Measurements from ENCODE around the gene PLEKHJ1. TPM values are rescaled to one million over a fixed set of nuclear protein-coding genes. Genes with fewer than 3 reads are reported as not detected.

Gene PLEKHJ1
- total RNA-seq, 1 donor from 2014 or later, result 69.8 TPM

DNA sequence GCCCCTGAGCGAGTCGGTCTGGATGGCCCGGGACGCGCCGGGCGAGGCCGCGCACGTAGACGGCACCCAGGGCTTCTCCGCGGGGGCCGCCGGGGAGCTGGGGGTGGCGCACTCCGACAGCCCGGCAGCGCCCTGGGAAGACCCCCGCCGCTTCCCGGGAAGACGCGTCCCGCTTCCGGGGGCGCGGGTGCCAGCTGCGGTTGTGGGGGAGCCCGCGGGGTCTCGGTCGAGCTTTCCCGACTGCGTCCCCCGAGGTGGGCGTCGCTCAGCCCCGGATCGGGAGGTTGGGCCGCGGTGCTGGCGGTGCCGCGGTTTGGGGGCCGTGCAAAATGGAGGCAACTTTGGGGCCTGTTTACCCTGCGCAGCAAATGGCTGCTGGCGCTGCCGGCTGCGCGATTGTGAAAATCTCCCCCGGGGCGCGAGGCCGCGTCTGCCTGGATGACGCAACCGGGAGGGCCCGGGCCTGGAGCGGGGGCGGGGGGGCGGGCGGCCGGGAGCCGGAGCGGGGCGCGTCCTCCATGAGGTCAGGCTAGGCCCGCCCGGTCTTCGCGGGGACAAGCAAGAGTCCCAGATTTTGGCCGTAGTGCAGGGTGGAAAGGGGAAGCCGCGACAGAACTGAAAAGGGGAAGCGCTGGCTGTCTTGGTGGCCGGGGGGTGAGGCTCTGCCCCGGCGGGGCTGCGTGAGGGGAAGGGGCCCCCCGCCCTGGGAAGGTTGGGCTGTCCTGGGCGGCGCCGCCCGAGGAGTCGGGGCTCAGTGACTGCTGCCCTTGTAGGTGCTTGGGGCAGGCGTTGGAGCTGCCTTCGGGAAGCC, 34.5 kb upstream of the PLEKHJ1 start:
- no peak for DNase-seq (ENCODE audit: extremely low read depth, low read depth, low spot score)

DNA sequence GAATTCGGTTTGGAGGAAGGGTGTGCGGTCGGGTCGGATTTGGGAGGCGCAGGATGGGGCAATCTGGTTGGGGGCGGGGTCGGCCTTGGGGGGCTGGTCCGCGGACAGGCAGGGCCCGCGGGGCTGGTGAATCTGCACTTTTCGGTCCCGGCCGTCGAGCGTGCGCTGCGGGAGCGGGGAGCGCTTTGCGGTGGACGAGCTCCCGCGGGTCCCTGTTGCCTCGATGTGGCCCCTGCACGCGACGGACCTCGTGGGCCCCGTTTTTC, 34.0 kb upstream of the PLEKHJ1 start:
- no peak for DNase-seq (ENCODE audit: extremely low read depth, low read depth, low spot score)

DNA sequence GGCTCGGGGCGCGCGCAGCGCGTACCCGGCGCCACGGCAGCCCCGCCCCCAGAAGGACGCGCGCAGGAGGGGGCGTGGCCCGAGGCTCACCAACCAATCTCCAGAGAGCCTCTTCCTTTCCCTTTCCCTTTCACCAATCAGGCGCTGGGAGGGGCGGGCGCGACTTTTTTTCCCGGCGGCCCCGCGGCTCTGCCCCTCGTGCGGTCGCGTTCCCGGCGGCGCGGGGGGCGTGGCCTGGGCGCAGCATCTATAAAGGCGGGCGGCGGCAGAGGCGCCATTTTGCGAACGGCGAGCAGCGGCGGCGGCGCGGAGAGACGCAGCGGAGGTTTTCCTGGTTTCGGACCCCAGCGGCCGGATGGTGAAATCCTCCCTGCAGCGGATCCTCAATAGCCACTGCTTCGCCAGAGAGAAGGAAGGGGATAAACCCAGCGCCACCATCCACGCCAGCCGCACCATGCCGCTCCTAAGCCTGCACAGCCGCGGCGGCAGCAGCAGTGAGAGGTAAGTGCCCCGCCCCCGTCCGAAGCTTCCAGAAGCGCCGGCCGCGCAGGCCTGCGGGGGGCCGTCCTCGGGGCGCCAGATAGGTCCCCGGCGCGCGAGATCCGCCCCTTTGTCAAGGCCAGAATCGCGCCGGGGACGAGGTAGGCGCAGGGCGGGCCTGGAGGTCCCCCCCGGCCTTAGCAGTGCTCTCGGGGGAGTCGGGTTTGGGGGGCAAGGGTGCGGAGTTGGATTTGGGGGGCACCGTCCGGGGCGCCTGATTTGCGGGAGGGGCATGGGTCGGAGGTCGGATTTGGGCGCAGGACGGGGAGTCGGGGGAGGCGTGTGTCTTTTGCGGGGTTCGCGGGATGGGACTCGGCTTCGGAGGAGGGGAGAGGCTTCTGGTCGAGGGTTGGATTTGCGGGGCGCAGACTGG, 33.4 kb upstream of the PLEKHJ1 start:
- peak; percentile 67 for DNase-seq (ENCODE audit: extremely low read depth, low read depth, low spot score)

DNA sequence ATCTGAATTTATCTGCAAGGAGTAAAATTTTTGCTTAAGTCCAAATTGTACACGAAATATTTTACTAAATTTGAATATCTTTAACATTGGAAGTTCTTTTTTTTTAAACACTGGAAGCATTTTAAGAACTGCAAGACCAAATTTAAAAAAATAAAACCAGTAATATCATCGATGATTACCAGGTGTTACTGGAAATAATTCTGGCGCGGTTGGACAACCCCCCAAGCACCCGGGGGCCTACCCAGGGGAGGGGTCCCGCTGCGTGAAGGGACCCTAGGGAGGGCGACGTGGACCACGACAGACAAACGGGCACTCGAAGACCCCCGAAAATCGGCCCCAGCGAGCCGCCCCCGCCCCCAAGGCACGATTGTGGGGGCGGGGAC, 32.7 kb upstream of the PLEKHJ1 start:
- DNase-seq (ENCODE audit: extremely low read depth, low read depth, low spot score), result no peak

DNA sequence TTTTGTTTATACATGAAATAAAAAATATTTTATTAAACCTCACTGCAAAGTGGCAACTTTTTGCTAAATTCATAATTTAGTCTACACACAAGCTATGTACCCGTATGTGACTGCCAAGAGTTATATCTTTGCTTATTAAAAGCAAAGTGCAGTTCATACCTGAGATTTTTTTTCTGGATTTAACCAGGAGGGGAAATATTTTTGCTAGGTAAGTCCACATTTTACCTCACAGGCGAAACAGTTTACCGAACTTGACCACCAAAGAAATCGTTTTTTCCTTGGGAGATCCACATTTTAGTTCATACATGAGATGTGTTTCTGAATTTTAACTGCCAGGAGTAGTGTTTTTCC, 32.3 kb upstream of the PLEKHJ1 start:
- DNase-seq (ENCODE audit: extremely low read depth, low read depth, low spot score), result no peak

DNA sequence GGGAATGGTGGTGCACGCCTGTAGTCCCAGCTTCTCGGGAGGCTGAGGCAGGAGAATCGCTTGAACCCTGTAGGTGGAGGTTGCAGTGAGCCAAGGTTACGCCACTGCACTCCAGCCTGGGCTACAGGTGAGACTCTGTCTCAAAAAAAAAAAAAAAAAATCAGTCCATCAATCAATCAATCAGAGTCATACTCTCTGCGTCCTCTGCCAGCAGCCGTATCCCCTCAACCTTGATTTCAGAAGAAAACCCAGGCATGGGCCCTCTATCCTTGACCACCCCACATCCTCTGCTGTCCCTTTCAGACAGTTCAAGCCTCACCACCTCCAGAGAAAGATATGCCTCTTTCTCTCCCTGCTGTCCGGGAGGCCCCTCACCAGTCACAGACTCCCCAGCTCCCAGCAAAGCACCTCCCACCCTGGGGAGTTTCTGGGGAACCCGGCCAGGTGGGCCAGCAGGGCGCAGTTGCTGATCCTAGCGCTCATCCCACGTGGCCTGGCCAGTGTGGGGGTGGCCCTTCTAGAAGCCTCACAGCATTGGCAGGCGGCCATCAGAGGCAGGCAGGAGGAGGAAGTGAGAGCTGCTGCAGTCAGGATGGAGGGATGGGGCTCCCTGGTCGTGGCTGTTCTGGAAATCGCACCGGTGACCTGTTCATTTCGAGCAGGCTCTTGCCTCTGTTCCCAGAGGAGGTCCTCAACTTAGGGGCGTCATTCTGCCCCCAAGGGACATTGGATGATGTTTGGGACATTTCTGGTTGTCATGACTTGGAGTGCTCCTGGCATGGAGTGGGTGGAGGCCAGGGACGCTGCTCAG, 30.3 kb upstream of the PLEKHJ1 start:
- DNase-seq (ENCODE audit: extremely low read depth, low read depth, low spot score), result no peak

DNA sequence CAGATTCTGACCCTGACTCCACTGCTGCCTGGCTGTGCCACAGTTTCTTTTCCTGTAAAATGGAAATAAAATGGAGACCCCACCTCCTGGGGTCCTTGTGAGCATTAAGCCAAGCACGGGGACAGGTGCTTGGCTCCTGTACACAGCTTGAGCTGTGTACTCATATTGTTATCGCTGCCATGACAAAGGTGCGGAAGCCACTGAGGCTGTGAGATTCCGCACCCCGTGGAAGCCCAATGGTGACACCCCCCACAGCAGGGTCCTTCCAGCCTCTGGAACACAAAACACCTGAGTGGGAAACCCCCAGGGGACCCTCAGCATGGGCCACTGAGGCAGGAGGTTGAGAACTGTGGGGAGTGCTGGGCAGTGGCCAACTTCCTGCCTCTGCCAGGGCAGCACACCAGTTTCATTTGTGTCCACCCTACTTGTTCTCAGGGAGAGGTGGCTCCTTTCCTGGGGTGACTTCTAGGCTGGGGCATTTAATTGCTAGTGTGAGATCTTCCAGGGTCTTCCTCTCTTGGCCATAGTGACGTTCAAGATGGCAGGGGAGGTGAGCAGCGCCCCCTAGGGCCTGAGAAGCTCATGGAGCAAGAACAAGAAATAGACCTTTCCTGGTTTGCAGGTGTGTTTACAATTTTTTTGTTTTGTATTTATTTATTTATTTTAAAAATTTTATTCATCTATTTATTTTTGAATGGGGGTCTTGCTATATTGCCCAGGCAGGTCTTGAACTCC, 25.5 kb upstream of the PLEKHJ1 start:
- no peak for DNase-seq (ENCODE audit: extremely low read depth, low read depth, low spot score)

DNA sequence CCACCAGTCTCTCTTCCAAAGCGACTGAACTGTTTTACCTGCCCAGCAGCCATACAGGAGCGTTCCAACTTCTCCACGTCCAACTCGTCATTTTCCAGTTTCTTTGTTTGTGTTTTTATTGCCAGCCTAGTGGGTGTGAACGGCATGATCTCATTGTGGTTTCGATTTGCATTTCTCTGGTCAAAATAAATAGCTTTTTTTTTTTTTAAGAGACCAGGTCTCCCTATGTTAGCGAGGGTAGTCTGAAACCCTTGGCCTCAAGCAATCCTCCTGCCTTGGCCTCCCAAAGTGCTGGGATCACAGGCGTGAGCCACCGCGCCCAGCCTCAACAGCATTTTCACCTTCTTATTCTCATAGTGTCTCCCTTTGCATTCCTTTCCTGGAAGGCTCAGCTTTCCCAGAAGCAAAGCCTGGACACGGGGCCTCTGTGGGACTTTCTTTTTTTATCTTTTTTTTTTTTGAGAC, 24.2 kb upstream of the PLEKHJ1 start:
- DNase-seq (ENCODE audit: extremely low read depth, low read depth, low spot score), result no peak

DNA sequence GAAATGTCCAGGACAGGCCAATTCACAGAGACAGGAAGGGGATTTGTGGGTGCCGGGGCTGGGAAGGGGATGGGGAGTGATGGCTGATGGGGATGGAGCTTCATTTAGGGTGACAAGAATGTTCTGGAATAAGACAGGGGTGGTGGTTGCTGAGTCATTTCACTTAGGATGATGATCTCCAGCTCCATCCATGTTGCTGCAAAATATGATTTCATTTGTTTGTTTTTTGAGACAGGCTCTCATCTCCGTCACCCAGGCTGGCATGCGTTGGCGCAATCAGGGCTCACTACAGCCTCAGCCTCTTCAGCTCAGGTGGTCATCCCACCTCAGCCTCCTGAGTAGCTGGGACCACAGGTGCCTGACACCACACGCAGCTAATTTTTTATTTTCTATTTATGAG, 23.2 kb upstream of the PLEKHJ1 start:
- DNase-seq (ENCODE audit: extremely low read depth, low read depth, low spot score), result no peak

DNA sequence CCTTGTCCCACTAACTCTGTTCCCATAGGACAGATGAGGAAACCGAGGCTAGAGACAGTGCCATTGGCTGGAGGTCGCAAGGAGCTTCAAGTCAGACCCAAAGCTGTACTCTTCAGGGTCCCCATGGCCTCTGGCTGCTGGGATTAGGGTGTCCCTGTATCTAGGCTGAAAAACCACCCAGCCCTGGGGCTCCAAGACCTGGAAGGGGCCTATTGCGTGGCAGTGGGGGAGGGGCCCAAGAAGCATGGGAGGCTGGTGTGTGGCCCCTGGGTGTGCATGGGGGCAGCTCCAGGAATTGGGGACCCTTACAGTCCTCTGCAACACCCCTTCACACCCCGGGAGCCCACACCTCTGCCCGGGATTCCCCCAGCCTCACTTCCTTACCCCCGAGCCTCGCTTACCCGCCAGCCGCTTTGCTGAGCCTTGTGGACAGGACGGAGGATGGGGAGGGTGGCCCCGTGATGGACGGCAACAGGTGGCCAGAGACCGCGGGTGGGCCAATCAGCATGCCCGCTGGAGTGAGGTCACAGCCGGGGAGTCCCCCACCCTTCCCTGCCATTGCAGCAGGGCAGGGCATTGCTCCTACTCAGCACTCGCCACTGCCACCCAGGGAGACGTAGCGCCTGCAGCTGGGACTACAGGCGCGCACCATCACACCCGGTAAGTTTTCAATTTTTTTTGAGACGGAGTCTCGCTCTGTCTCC, 20.0 kb upstream of the PLEKHJ1 start, which contains the start of gene JSRP1:
JSRP1 (minus strand) TSS at position 436 of the 704 bp plus-strand sequence. CDS start 1,103 bp downstream, outside the sequence.
- DNase-seq (ENCODE audit: extremely low read depth, low read depth, low spot score), result no peak

DNA sequence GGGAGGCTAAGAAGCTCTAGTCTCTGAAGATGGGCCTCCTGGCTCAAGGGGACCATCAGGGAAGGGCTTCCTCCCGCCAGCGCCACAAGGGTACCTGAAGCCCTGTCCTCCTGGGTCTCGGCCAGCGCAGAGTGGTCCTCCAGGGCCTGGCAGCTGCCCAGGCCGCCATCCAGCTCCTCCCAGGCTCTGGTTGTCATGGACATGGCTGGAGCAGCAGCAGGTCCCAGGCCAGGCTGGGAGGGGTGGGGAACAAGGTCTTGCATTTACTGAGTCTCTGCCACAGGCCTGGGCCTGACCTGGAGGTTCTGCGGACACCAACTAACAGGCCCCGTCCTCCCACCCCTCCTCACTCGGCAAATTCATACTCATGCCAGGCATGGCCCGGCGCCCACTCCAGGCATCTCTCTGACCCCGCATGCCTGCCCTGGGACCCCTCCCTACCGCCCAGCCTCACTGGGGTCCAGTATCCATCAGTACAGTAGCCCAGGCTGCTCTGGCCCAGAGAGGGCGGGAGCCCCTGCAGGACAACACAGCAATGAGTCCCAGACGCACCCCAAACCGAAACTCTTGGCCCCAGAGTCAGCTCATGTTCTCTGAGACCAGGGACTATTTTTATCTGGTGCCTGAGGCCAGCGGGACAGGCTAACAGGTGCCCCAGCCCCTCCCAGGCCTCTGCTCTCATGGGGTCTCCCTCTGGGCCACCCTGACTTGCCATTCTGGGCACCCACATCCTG, 19.1 kb upstream of the PLEKHJ1 start:
- DNase-seq (ENCODE audit: extremely low read depth, low read depth, low spot score), result no peak

DNA sequence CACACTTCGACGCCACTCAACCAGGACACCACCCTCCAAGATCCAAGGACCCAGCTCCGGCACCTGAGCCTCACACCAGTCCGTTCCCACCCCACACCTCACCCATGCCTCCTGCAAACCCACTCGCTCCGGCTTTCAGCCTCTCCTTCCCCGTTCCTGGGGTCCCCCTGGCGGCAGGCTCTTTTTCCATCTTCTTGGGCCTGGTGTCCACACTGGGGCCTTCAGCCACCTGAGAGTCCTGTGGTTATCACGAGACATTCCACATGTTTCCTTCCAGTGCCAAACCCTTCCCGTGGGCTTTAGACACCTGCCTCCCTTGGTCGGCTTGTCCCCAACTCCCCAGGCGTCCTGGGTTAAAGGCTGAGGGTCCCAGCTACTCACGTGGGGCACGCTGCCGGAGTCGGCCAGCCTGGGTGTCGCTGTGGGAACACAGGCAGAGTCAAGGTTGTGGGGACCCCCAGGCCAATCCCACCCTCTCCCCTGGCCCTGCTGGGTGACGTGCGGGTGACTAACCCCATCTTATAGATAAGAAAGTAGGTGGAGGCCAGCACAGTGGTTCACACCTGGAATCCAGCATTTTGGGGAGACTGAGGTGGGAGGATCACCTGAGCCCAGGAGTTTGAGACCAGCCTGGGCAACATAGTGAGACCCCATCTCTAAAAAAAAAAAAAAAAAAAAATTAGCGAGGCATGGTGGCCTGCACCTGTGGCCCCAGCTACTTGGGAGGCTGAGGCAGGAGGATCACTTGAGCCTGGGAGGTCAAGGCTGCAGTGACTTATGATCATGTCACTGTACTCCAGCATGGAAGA, 18.1 kb upstream of the PLEKHJ1 start:
- DNase-seq (ENCODE audit: extremely low read depth, low read depth, low spot score), result no peak

DNA sequence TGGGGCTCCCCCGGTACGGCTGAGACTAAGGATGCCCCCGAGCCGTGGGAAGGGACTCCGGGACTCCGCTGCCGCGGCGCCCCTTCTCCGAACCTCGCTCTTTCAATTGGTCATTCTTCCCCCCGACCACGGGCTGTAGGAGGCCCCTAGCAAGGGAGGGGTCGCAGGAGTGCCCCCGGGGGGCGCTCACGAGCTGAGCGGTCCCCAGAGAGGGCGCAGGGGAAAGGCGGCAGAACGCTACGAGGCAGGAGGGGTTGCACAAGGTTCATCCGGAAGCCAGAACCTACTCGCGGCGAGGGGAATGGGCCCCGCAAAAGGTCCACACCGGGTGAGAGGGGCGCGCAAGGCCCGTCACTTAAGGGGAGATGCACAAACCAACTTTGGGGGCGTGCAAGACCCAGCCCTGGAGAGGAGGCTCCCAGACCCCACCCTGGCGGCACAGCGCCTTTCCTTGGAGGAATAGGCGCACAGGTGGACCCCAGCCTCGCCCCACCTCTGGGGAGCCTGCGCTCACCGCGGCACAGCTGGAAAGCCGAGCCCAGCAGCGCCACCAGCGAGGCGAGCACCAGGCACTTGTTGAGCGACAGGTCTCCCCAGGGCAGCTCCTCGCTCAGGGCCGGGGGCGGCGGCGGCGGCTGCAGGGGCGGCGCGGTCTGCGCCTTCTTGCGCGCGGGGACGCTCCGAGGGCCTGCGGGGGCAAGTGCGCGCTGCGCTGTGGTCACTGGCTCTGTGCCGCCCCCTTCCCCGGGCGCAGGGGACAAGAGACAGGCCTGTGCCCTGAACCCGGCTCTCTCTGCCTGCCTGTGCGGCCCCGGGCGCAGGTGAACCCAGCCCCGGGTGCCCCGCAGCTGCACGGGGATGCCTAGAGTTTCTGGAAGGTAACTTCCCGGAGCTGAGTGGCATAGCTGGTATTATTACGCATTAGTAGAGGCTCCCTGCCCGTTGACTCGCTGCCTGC, 17.3 kb upstream of the PLEKHJ1 start:
- no peak for DNase-seq (ENCODE audit: extremely low read depth, low read depth, low spot score)

DNA sequence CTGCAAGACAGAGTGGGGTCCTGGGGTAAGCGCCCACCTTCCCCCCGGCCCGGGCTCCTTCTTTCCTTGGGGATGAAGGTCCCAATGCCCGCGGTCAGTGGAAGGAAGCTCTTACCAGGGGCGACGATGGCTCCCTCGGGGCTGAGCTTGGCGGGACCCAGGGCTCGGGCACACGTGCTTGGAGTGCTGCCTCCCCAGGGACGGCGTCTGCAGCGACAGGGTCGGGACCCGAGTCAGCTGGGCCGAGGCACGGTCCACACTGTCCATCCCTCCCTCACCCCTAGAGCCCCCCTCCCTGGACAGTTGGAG, 16.6 kb upstream of the PLEKHJ1 start:
- DNase-seq (ENCODE audit: extremely low read depth, low read depth, low spot score), result no peak

DNA sequence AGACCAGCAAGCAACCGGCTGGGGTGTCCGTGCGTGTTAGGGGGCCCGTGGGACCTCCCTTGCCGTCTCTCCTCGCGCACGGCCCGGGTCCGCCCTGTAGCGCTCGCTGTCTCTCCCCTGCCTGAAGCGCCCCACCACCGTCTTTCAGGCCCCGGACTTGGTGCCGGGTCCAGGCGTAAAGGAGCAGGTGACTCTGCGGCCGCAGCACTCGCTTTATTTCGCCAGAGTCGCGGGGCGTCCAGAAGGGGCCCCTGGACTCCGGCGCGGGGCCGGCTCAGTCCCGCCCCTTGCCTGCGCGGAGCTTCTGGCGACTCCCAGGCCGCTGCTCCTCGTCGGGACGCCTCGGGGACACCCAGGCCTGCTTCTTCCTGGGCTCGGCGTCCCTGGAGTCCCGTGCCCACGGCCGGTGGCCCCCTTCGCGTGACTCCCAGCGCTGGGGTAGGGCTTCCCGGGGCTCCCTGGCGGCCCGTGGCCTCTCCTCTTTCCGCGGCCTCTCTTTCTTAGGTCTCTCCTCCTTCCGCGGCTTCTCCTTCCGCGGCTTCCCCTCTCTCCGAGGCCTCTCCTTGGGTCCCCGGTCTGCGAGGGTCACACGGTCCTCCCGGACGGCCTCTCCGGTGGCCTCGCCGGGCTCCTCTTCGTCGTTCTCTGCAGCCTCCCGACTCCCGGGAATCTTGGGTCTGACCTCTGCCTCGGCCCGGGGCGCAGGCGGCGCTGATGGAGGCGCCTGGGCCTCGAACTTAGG, 16.1 kb upstream of the PLEKHJ1 start:
- DNase-seq (ENCODE audit: extremely low read depth, low read depth, low spot score), result no peak

DNA sequence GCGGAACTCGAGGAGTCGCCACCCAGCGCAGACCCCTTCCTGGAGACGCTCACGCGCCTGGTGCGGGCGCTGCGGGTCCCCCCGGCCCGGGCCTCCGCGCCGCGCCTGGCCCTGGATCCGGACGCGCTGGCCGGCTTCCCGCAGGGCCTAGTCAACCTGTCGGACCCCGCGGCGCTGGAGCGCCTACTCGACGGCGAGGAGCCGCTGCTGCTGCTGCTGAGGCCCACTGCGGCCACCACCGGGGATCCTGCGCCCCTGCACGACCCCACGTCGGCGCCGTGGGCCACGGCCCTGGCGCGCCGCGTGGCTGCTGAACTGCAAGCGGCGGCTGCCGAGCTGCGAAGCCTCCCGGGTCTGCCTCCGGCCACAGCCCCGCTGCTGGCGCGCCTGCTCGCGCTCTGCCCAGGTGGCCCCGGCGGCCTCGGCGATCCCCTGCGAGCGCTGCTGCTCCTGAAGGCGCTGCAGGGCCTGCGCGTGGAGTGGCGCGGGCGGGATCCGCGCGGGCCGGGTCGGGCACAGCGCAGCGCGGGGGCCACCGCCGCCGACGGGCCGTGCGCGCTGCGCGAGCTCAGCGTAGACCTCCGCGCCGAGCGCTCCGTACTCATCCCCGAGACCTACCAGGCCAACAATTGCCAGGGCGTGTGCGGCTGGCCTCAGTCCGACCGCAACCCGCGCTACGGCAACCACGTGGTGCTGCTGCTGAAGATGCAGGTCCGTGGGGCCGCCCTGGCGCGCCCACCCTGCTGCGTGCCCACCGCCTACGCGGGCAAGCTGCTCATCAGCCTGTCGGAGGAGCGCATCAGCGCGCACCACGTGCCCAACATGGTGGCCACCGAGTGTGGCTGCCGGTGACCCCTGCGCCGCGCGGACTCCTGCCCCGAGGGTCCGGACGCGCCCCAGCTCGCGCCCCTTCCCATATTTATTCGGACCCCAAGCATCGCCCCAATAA, 15.3 kb upstream of the PLEKHJ1 start:
- DNase-seq (ENCODE audit: extremely low read depth, low read depth, low spot score), result no peak

Measured in glomerular endothelial cell (primary cell).